AML-193 (cell line): ENCODE data around the gene ZNF534.
"Not testable (repeated sequence)": the region's sequence is repeated elsewhere in the genome, so short reads cannot be mapped to it uniquely, and the experiment has no call there.

Experiments used
- DNase-seq, 2 experiments: peaks; one replicate each; lab custom pipeline; 2025; lab: John Stamatoyannopoulos, UW

The ZNF534 gene

GRCh38 chr19:52498571-52498970 lies 69.6 kb downstream of the ZNF534 start:
- DNase-seq = no peak

GRCh38 chr19:52500474-52500873 lies 71.5 kb downstream of the ZNF534 start:
- DNase-seq = not testable (repeated sequence)

- DNase-seq = not testable (repeated sequence)
Measured at GRCh38 chr19:52500991-52501390, 72.0 kb downstream of the ZNF534 start.
